Upper lobe of left lung (tissue), 4 donors: ENCODE results near the gene ROBO1.

ENCODE experiments used
- POLR2AphosphoS5 ChIP-seq, 2 donors: sonication (generic); formaldehyde crosslinking; IDR thresholded peaks; one replicate each; pipeline ENCODE4 v1.5.1; 2017; ENCODE audit warnings: antibody characterized with exemption in 2 of 2
- TF ChIP-seq, protein P1 (sequence below), 6 experiments: fragments of 450-650 bp in 4 of 6; fragments of 200-600 bp in 2 of 6; sonication (generic) in 2 of 6; IDR thresholded peaks; one replicate each; pipeline ENCODE4 v1.5.1; 2016 to 2019; ENCODE audit warnings: antibody characterized with exemption in 6 of 6

DNA sequence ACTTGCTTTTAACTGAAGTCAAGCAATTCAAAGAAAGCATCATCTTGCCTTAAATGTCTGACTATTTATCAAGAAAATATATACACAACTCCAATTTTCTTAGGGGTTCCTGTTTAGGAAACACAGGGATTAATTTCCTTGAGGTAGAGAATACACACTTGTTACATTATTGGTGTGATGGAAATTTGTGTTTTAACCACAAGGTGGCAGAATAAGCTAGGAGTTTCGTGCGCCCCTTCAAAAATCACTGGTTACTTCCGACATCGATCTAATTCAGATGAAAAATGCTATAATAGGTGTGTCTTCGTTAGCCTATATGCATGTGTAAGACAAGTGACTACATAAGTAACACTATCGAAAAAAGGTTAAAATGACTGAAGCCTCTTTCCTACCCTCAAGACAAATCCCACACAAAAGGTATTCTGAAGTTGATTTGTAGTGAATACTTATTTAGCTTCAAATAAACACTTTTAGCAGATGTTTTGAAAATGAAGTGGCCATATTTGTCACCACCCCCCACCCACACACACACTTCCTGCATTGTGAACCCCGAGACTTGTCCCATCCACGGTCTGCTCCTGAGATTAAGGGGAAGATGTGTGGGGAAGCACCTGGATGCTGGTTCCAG, 246.5 kb downstream of the ROBO1 start:
- TF ChIP-seq, protein P1, sequence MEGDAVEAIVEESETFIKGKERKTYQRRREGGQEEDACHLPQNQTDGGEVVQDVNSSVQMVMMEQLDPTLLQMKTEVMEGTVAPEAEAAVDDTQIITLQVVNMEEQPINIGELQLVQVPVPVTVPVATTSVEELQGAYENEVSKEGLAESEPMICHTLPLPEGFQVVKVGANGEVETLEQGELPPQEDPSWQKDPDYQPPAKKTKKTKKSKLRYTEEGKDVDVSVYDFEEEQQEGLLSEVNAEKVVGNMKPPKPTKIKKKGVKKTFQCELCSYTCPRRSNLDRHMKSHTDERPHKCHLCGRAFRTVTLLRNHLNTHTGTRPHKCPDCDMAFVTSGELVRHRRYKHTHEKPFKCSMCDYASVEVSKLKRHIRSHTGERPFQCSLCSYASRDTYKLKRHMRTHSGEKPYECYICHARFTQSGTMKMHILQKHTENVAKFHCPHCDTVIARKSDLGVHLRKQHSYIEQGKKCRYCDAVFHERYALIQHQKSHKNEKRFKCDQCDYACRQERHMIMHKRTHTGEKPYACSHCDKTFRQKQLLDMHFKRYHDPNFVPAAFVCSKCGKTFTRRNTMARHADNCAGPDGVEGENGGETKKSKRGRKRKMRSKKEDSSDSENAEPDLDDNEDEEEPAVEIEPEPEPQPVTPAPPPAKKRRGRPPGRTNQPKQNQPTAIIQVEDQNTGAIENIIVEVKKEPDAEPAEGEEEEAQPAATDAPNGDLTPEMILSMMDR (IDR thresholded peaks at IDR 0.05) = peak in 5 of 6 experiments; percentile 20 to 58 (median 26)
- no peak for TF ChIP-seq POLR2AphosphoS5 (IDR thresholded peaks at IDR 0.05)
